Epithelial cell of esophagus (primary cell): ENCODE measurements around the gene MVB12A.

Experiments used
- DNase-seq: peaks from one replicate; pipeline ENCODE4 v3.0.0; 2010; ENCODE audit warnings: low read depth
- H3K4me3 ChIP-seq: 2 replicates; pipeline ENCODE4 v1.5.1; 2011; ENCODE audit warnings: mild to moderate bottlenecking, low read length, control low read depth
- TF ChIP-seq, protein P1 (sequence below): IDR thresholded peaks from 2 replicates; pipeline ENCODE4 v1.5.1; 2011; ENCODE audit warnings: low read depth, mild to moderate bottlenecking, low read length, control low read depth, inconsistent platforms; ENCODE audit not compliant: insufficient read depth; ENCODE audit errors: missing control alignments

Gene MVB12A

DNA sequence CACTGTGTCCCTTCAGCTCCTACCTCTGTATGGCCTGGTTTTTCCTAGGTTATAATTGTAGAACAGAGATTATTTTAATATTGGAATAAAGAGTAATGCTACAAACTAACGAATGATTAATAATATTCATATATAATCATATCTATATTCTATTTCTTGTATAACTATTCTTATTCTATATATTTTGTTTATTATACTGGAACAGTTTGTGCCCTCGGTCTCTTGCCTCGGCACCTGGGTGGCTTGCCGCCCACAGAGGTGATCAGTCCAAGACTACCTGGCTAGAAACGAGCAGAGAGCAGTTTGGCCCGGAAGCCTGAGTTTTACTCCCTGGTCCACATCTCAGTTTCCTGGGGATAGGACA, 46.6 kb downstream of the MVB12A start:
- TF ChIP-seq, protein P1, sequence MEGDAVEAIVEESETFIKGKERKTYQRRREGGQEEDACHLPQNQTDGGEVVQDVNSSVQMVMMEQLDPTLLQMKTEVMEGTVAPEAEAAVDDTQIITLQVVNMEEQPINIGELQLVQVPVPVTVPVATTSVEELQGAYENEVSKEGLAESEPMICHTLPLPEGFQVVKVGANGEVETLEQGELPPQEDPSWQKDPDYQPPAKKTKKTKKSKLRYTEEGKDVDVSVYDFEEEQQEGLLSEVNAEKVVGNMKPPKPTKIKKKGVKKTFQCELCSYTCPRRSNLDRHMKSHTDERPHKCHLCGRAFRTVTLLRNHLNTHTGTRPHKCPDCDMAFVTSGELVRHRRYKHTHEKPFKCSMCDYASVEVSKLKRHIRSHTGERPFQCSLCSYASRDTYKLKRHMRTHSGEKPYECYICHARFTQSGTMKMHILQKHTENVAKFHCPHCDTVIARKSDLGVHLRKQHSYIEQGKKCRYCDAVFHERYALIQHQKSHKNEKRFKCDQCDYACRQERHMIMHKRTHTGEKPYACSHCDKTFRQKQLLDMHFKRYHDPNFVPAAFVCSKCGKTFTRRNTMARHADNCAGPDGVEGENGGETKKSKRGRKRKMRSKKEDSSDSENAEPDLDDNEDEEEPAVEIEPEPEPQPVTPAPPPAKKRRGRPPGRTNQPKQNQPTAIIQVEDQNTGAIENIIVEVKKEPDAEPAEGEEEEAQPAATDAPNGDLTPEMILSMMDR = no peak
- no peak for DNase-seq
- no peak overlapping the region for H3K4me3 ChIP-seq

DNA sequence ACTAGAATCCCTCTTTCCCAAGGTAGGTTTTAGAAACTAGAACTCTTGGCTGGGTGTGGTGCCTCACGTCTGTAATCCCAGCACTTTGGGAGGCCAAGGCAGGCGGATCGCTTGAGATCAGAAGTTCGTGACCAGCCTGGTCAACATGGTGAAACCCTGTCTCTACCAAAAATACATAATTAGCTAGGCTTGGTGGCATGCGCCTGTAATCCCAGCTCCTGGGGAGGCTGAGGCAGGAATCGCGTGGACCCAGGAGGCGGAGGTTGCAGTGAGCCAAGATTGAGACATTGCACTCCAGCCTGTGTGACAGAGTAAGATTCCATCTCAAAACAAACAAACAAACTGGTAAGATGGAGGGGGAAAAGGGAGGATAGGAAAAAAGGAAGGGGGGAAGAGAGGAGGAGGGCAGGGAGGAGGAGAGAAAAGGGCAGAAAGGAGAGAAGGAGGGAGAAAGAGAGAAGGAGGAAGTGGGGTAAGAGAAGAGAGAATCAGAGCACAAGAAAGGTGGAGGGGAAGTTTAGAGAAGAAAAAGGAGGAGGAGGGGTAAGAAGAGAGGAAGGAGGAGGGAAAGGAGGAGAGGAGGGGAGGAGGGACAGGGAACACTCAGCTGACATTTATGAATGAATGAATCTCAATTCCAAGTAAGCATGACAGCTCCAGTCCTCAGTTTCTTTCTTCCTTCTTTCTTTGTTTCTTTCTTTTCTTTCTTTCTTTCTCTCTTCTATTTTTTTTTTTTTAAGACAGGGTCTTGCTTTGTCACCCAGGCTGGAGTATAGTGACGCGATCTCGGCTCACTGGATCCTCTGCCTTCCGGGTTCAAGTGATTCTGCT, 47.8 kb downstream of the MVB12A start:
- TF ChIP-seq, protein P1 = no peak
- H3K4me3 ChIP-seq = no peak overlapping the region
- no peak for DNase-seq

DNA sequence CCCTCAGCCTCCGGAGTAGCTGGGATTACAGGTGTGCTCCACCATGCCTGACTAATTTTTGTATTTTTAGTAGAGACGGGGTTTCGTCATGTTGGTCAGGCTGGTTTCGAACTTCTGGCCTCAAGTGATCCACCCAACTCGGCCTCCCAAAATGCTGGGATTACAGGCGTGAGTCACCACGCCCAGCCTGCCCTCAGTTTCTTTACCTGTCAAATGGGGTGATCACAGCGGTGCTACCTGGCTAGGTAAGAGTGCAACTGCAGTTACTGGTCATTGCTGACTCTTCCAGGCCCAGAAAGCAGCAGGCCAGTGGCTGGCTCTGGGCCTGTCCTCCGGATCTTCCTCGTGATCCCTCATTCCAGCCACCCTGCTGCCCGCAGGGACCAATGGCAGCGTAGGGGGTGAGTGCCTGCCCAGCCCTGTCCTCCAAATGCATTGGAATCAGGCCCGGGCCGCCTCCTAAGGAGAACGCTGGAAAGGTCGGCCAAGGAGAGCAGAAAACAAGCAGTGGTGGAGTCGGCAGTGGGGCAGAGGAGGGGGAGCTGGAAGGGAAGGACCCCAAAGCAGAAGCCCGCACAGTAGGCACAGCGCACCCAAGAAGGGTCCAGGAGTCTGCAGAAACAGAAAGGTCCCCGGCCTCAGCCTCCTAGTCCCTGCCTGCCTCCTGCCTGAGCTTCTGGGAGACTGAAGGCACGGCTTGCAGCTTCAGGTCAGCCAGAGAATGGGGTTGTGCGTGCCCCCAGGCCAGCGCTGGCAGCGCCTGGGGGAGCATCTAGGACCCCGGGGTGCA, 48.6 kb downstream of the MVB12A start:
- no peak for DNase-seq
- TF ChIP-seq, protein P1 = no peak
- H3K4me3 ChIP-seq = peak overlapping the region; percentile 71

DNA sequence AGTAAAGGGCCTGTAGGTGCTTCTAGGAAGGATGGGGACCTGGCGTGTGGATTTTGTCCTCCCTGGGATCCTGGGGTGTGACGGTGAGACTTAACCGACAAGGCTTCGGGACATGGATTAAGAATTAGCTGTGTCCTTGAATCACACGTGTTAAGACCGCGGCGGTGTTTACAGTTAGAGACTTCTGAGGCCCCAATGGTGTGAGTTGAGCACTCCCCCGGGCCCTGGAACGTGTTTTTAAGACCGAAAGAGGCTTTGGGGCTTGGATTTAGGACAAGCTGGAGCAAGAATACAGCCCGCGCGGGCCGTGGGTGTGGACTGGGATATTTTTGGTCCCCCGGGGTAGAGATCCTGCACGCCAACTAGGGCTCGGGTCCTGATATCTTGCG, 49.2 kb downstream of the MVB12A start:
- no peak for DNase-seq
- TF ChIP-seq, protein P1 = no peak
- peak overlapping the region; percentile 71 for H3K4me3 ChIP-seq

DNA sequence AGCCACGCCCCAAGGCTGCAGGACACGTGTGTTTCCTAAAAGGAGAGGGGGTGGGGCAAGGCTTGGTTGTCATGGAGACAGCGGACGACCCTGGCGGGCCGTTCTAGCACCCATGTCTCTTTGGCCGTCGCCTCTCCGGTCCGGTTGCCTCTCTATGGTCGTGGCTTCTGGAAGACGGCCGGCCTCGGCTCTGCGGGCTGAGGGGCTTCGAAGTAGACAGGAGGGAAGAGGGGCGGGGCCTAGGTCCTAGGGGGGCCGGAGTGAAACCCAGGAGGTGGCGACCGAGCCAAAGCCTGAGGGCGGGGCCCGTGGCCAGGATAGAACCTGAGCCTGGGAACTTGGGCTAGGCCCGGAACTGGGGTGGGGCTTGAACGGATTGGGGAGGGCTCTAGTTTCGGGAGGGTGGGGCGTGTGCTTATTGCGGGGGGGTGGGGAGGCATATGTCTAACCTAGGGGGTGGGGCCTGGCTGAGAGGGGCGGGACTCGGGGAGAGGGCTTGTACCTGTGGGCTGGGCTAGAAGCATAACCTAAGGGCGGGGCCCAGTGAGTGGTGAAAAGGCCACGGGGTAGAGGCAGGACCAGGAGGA, 49.7 kb downstream of the MVB12A start:
- DNase-seq = peak; percentile 98
- TF ChIP-seq, protein P1 = no peak
- peak overlapping the region; percentile 71 for H3K4me3 ChIP-seq

DNA sequence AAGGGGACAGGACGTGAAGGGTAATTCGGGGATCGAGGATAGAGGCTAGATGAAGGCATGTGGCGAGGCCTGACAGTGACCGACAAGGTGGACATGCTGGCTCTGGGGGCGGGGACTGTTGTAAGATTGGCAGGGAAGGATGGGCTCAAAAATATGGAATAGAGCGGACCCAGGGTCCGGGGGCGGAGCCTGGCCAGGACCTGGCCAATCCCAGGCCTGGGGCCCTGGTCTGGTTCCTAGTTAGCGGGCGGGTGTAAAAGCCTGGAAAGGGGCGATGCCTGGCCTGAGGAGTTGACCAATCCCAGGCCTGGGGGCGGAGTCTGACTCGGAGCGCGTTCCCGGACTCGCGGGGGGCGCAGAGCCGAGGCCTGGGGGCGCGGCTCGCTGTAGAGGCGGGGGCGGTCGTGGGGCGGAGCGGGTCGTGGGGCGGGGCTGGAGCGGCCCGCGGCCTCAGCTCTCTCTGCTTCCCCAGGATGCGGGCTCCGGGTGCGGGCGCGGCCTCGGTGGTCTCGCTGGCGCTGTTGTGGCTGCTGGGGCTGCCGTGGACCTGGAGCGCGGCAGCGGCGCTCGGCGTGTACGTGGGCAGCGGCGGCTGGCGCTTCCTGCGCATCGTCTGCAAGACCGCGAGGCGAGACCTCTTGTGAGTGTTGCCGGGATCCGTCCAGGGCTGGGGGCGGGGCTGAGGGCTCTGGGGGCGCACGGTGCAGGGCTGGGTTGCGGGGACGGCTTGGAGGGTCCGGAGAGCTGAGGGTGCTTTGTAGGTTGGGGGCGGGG, 50.4 kb downstream of the MVB12A start, which contains the start of gene SLC27A1:
Gene SLC27A1, plus strand, starts transcription at position 457 of the 774 bp plus-strand sequence. Its CDS starts 17 bp downstream, at position 474.
- TF ChIP-seq, protein P1 = no peak
- DNase-seq = peak; percentile 99
- peak within 1 kb of the TSS; percentile 71 for H3K4me3 ChIP-seq
